ENCODE results near the gene NCEH1. TPM values are rescaled to one million over a fixed set of nuclear protein-coding genes. Genes with fewer than 3 reads are reported as not detected.

Gene NCEH1
- total and polyA plus RNA-seq, 2 of the 13 experiments (the other 11 are each of a cell fraction or from before 2014, with no cell fraction given) = 12.9 to 21.4 TPM

DNA sequence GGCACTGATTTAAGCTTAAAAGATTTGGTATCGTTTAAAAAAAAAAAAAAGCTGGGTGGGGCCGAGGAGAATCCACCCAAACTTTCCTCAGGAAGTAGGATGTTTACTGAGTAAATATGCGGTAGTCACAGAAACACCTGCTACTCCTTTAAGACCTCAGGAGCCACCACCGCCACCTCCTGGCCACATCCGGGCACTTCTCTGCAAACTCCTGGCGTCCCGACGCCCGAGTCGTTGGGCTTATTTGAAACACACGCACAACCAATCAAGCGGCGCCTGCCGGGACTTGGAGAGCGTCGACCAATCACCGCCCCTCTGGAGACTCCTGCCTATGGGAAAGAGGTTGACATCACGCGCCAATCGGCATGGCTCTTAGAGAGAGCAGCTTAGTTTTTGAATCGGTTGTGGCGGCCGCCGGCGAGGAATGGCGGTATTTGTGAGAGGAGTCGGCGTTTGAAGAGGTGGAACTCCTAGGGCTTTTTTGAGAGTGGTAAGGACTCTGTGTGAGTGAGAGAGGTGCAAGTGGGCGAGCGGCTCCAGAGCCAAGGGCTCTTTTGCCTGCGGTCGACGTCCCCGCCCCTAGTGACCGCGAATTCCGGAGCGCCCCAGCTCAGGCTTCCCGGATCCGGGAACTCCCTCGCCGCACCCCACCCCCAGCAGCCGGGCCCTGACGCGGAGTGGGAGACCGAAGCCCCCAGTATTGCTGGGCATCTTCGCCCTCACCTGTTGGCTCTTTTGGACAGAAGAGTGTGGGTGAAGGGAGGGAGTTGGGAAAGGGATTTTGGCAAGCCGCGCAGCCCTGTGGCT is 39.7 kb upstream of the NCEH1 start, which contains the start of gene ECT2 (continued):
- TF ChIP-seq ZNF670 (CRISPR knock-in tag; IDR thresholded peaks at IDR 0.05; ENCODE audit: borderline replicate concordance) (peak; percentile 76; the same call in 1 of the 2 replicates), SALL1 (CRISPR knock-in tag; IDR thresholded peaks at IDR 0.05) (peak; percentile 80; the same call in 1 of the 2 replicates), ATF7-NPFF (CRISPR knock-in tag; IDR thresholded peaks at IDR 0.05; ENCODE audit: low read depth) (peak; percentile 54; the same call in 1 of the 2 replicates), KLF6 (CRISPR knock-in tag; IDR thresholded peaks at IDR 0.05) (0 out of 2 replicates have a peak, but pooled peaks have one; percentile 19), HNF1B (CRISPR knock-in tag; IDR thresholded peaks at IDR 0.05) (0 out of 2 replicates have a peak, but pooled peaks have one; percentile 50), ZNF703 (CRISPR knock-in tag; IDR thresholded peaks at IDR 0.05; ENCODE audit: borderline replicate concordance) (peak; percentile 19; the same call in 1 of the 2 replicates), CCDC6 (CRISPR knock-in tag; IDR thresholded peaks at IDR 0.05) (peak; percentile 96), ZNF891 (CRISPR knock-in tag; IDR thresholded peaks at IDR 0.05) (0 out of 2 replicates have a peak, but pooled peaks have one; percentile 23), ZFY (CRISPR knock-in tag; IDR thresholded peaks at IDR 0.05) (peak; percentile 40; the same call in 1 of the 2 replicates), CEBPB (IDR thresholded peaks at IDR 0.05; ENCODE audit: borderline replicate concordance, low read depth, low read length) (no peak), FLYWCH1 (CRISPR knock-in tag; IDR thresholded peaks at IDR 0.05) (no peak), DNMT3B (CRISPR knock-in tag; conservative IDR thresholded peaks at IDR 0.05) (no peak), ZMAT3 (CRISPR knock-in tag; conservative IDR thresholded peaks at IDR 0.05) (no peak), GTF2F1 (IDR thresholded peaks at IDR 0.05; ENCODE audit: low read length) (no peak), ZMYM2 (CRISPR knock-in tag; IDR thresholded peaks at IDR 0.05) (peak; percentile 76), SP1 (IDR thresholded peaks at IDR 0.05) (no peak), SP1 (CRISPR knock-in tag; IDR thresholded peaks at IDR 0.05) (no peak), ZNF607 (CRISPR knock-in tag; IDR thresholded peaks at IDR 0.05; ENCODE audit: borderline replicate concordance) (0 out of 2 replicates have a peak, but pooled peaks have one; percentile 43), FOXA1 (IDR thresholded peaks at IDR 0.05) (peak; percentile 64), FOXA1 (CRISPR knock-in tag; IDR thresholded peaks at IDR 0.05) (peak; percentile 97)
- TF ChIP-seq, protein P1, sequence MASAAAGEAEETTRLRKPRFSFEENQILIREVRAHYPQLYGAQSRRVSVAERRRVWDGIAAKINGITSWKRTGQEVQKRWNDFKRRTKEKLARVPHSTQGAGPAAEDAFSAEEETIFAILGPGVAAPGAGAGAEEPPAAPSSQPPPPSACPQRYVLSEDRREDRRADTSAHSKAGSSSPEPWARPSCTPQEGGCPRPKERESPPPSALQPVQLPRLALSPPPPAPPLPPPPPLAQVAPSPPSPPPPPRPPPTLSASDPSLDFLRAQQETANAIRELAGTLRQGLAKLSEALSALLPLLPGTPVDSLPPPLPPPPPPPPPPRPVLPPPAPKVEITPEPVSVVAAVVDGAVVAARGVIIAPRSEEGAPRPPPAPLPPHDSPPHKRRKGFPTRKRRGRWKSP (CRISPR knock-in tag; IDR thresholded peaks at IDR 0.05) = no peak; the same call in 1 of the 2 replicates
- TF ChIP-seq, protein P2, sequence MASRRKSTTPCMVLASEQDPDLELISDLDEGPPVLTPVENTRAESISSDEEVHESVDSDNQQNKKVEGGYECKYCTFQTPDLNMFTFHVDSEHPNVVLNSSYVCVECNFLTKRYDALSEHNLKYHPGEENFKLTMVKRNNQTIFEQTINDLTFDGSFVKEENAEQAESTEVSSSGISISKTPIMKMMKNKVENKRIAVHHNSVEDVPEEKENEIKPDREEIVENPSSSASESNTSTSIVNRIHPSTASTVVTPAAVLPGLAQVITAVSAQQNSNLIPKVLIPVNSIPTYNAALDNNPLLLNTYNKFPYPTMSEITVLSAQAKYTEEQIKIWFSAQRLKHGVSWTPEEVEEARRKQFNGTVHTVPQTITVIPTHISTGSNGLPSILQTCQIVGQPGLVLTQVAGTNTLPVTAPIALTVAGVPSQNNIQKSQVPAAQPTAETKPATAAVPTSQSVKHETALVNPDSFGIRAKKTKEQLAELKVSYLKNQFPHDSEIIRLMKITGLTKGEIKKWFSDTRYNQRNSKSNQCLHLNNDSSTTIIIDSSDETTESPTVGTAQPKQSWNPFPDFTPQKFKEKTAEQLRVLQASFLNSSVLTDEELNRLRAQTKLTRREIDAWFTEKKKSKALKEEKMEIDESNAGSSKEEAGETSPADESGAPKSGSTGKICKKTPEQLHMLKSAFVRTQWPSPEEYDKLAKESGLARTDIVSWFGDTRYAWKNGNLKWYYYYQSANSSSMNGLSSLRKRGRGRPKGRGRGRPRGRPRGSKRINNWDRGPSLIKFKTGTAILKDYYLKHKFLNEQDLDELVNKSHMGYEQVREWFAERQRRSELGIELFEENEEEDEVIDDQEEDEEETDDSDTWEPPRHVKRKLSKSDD (CRISPR knock-in tag; IDR thresholded peaks at IDR 0.05; ENCODE audit: low read depth) = no peak
- TF ChIP-seq, protein P3, sequence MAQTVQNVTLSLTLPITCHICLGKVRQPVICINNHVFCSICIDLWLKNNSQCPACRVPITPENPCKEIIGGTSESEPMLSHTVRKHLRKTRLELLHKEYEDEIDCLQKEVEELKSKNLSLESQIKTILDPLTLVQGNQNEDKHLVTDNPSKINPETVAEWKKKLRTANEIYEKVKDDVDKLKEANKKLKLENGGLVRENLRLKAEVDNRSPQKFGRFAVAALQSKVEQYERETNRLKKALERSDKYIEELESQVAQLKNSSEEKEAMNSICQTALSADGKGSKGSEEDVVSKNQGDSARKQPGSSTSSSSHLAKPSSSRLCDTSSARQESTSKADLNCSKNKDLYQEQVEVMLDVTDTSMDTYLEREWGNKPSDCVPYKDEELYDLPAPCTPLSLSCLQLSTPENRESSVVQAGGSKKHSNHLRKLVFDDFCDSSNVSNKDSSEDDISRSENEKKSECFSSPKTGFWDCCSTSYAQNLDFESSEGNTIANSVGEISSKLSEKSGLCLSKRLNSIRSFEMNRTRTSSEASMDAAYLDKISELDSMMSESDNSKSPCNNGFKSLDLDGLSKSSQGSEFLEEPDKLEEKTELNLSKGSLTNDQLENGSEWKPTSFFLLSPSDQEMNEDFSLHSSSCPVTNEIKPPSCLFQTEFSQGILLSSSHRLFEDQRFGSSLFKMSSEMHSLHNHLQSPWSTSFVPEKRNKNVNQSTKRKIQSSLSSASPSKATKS (CRISPR knock-in tag; IDR thresholded peaks at IDR 0.05) = no peak
